ENCODE results near the gene TSR3. TPM values are rescaled to one million over a fixed set of nuclear protein-coding genes. Genes with fewer than 3 reads are reported as not detected.

TSR3 gene
- polyA plus RNA-seq, 1 of the 3 experiments (the other 2 are of a cell fraction): 87.3 TPM

DNA sequence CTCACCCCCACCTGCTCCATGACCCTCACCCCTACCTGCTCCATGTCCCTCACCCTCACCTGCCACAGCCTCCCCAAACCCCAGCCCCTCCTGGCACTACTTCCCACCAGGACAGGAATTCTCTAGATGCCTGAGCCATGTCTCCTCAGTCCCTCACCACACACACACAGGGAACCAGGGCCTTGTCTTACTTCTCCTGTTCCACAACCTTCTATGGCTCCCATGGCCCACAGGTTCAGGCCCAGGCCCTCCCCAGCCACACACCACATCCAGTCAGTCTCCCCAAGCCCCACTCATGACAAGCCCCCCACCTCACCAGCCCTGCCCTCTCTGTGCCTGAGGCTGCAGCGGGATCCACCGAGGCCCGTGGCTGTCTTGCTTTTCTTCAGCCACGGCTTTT is 45.3 kb downstream of the TSR3 start:
- H3K36me3 ChIP-seq (replicated peaks in 1 of 2; ENCODE audit: control insufficient read depth in 1 of 2, insufficient read depth in 2 of 2, low read length in 1 of 2): no peaks in the 10 kb centered on the region
- no peak overlapping the region for H3K4me3 ChIP-seq (ENCODE audit: low read depth in 2 of 2, low read length in 1 of 2)
- no peak overlapping the region for H3K4me2 ChIP-seq
- no peak overlapping the region for H3K9ac ChIP-seq
- peaks cover 15% of the 10 kb centered on the region for H4K20me1 ChIP-seq (ENCODE audit: insufficient read depth)
- ChIA-PET POLR2A (no interaction called here), CTCF (no interaction called here)
- no peak overlapping the region for H2AFZ ChIP-seq (ENCODE audit: low read depth)
- 86% methylated on average over 4 of the region's 4 CpGs for WGBS (ENCODE audit: low lambda C conversion rate)
- DNase-seq: no peak
- peaks cover 4% of the 10 kb centered on the region for H3F3A ChIP-seq (replicated peaks; ENCODE audit: insufficient read depth)
- peaks cover 15% of the 10 kb centered on the region for H3K79me2 ChIP-seq (ENCODE audit: insufficient read depth)
- no peaks in the 10 kb centered on the region for H3K9me2 ChIP-seq
- H3K9me3 ChIP-seq: no peaks in the 10 kb centered on the region
- TF ChIP-seq POLR2AphosphoS5 (IDR thresholded peaks at IDR 0.05; ENCODE audit: low read depth, low read length) (no peak), EP300 (IDR thresholded peaks at IDR 0.05; ENCODE audit: borderline replicate concordance in 1 of 2, low read depth in 1 of 2, low read length in 1 of 2) (no peak), RAD21 (IDR thresholded peaks at IDR 0.05; ENCODE audit: low read length) (no peak), MEF2A (IDR thresholded peaks at IDR 0.05; ENCODE audit: borderline replicate concordance, low read depth) (no peak), TEAD4 (IDR thresholded peaks at IDR 0.05; ENCODE audit: borderline replicate concordance, insufficient read depth) (no peak)
- TF ChIP-seq, protein P1, sequence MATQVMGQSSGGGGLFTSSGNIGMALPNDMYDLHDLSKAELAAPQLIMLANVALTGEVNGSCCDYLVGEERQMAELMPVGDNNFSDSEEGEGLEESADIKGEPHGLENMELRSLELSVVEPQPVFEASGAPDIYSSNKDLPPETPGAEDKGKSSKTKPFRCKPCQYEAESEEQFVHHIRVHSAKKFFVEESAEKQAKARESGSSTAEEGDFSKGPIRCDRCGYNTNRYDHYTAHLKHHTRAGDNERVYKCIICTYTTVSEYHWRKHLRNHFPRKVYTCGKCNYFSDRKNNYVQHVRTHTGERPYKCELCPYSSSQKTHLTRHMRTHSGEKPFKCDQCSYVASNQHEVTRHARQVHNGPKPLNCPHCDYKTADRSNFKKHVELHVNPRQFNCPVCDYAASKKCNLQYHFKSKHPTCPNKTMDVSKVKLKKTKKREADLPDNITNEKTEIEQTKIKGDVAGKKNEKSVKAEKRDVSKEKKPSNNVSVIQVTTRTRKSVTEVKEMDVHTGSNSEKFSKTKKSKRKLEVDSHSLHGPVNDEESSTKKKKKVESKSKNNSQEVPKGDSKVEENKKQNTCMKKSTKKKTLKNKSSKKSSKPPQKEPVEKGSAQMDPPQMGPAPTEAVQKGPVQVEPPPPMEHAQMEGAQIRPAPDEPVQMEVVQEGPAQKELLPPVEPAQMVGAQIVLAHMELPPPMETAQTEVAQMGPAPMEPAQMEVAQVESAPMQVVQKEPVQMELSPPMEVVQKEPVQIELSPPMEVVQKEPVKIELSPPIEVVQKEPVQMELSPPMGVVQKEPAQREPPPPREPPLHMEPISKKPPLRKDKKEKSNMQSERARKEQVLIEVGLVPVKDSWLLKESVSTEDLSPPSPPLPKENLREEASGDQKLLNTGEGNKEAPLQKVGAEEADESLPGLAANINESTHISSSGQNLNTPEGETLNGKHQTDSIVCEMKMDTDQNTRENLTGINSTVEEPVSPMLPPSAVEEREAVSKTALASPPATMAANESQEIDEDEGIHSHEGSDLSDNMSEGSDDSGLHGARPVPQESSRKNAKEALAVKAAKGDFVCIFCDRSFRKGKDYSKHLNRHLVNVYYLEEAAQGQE (IDR thresholded peaks at IDR 0.05; ENCODE audit: low read depth, low read length): no peak
- TF ChIP-seq, protein P2, sequence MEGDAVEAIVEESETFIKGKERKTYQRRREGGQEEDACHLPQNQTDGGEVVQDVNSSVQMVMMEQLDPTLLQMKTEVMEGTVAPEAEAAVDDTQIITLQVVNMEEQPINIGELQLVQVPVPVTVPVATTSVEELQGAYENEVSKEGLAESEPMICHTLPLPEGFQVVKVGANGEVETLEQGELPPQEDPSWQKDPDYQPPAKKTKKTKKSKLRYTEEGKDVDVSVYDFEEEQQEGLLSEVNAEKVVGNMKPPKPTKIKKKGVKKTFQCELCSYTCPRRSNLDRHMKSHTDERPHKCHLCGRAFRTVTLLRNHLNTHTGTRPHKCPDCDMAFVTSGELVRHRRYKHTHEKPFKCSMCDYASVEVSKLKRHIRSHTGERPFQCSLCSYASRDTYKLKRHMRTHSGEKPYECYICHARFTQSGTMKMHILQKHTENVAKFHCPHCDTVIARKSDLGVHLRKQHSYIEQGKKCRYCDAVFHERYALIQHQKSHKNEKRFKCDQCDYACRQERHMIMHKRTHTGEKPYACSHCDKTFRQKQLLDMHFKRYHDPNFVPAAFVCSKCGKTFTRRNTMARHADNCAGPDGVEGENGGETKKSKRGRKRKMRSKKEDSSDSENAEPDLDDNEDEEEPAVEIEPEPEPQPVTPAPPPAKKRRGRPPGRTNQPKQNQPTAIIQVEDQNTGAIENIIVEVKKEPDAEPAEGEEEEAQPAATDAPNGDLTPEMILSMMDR (IDR thresholded peaks at IDR 0.05): no peak
- TF ChIP-seq, protein P3, sequence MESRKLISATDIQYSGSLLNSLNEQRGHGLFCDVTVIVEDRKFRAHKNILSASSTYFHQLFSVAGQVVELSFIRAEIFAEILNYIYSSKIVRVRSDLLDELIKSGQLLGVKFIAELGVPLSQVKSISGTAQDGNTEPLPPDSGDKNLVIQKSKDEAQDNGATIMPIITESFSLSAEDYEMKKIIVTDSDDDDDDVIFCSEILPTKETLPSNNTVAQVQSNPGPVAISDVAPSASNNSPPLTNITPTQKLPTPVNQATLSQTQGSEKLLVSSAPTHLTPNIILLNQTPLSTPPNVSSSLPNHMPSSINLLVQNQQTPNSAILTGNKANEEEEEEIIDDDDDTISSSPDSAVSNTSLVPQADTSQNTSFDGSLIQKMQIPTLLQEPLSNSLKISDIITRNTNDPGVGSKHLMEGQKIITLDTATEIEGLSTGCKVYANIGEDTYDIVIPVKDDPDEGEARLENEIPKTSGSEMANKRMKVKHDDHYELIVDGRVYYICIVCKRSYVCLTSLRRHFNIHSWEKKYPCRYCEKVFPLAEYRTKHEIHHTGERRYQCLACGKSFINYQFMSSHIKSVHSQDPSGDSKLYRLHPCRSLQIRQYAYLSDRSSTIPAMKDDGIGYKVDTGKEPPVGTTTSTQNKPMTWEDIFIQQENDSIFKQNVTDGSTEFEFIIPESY (IDR thresholded peaks at IDR 0.05; ENCODE audit: borderline replicate concordance, low read depth): no peak
- peaks cover 1 to 12% of the 10 kb centered on the region in 2 experiments; a peak in 2 of 4 replicates for H3K4me1 ChIP-seq (ENCODE audit: control insufficient read depth in 1 of 2, insufficient read depth in 2 of 2, low read depth in 1 of 2, low read length in 1 of 2)
- no peak overlapping the region for H3K27ac ChIP-seq (ENCODE audit: low read depth in 2 of 2, low read length in 1 of 2)
- H3K27me3 ChIP-seq (ENCODE audit: insufficient read depth): no peaks in the 10 kb centered on the region

DNA sequence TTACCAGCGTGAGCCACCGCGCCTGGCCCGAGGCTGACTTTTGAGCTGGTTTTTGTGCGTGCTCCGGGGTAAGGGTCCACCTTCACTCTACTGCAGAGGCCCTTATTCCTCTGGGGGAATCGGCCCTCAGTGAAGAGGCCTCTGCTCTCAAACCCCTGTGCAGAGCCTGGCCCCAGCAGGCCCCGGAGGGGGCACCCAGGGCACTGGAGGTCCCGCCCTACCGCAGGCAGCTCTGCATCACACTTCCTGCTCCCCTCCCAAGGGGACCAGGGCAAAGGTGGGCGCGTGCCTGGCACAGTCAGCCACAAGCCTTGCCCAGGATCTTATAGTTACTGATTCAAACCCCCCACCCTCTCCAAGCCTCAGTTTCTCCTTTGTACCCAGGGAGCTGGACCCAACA is 45.9 kb downstream of the TSR3 start:
- H3K4me2 ChIP-seq: no peak overlapping the region
- H3K9me2 ChIP-seq: no peaks in the 10 kb centered on the region
- no peak overlapping the region for H3K27ac ChIP-seq (ENCODE audit: low read depth in 2 of 2, low read length in 1 of 2)
- ChIA-PET POLR2A (no interaction called here), CTCF (no interaction called here)
- H3K4me1 ChIP-seq (ENCODE audit: control insufficient read depth in 1 of 2, insufficient read depth in 2 of 2, low read depth in 1 of 2, low read length in 1 of 2): peaks cover 0 to 7% of the 10 kb centered on the region in 2 experiments; a peak in 1 of 4 replicates
- no peaks in the 10 kb centered on the region for H3K9me3 ChIP-seq
- H2AFZ ChIP-seq (ENCODE audit: low read depth): no peak overlapping the region
- no peak for DNase-seq
- H3K9ac ChIP-seq: no peak overlapping the region
- H3K36me3 ChIP-seq (replicated peaks in 1 of 2; ENCODE audit: control insufficient read depth in 1 of 2, insufficient read depth in 2 of 2, low read length in 1 of 2): no peaks in the 10 kb centered on the region
- H3K4me3 ChIP-seq (ENCODE audit: low read depth in 2 of 2, low read length in 1 of 2): no peak overlapping the region
- peaks cover 10% of the 10 kb centered on the region for H4K20me1 ChIP-seq (ENCODE audit: insufficient read depth)
- WGBS (ENCODE audit: low lambda C conversion rate): 81% methylated on average over 10 of the region's 12 CpGs
- no peaks in the 10 kb centered on the region for H3K27me3 ChIP-seq (ENCODE audit: insufficient read depth)
- peaks cover 10% of the 10 kb centered on the region for H3K79me2 ChIP-seq (ENCODE audit: insufficient read depth)
- TF ChIP-seq RFX5 (IDR thresholded peaks at IDR 0.05; ENCODE audit: low read length) (no peak), FOXJ3 (CRISPR knock-in tag; IDR thresholded peaks at IDR 0.05) (no peak), NRF1 (IDR thresholded peaks at IDR 0.05; ENCODE audit: low read depth, low read length) (no peak), FOXM1 (IDR thresholded peaks at IDR 0.05; ENCODE audit: low read depth) (no peak), MEF2A (IDR thresholded peaks at IDR 0.05; ENCODE audit: borderline replicate concordance, low read depth) (no peak), EZH2phosphoT487 (IDR thresholded peaks at IDR 0.05; ENCODE audit: borderline replicate concordance, low read depth) (no peak), GATA2 (CRISPR knock-in tag; IDR thresholded peaks at IDR 0.05) (no peak), CHD2 (IDR thresholded peaks at IDR 0.05; ENCODE audit: low read length, partially characterized antibody) (no peak), TEAD4 (IDR thresholded peaks at IDR 0.05; ENCODE audit: borderline replicate concordance, insufficient read depth) (no peak), ELF1 (IDR thresholded peaks at IDR 0.05) (no peak), RAD21 (IDR thresholded peaks at IDR 0.05; ENCODE audit: low read length) (no peak)
- TF ChIP-seq, protein P4, sequence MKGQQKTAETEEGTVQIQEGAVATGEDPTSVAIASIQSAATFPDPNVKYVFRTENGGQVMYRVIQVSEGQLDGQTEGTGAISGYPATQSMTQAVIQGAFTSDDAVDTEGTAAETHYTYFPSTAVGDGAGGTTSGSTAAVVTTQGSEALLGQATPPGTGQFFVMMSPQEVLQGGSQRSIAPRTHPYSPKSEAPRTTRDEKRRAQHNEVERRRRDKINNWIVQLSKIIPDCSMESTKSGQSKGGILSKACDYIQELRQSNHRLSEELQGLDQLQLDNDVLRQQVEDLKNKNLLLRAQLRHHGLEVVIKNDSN (IDR thresholded peaks at IDR 0.05; ENCODE audit: borderline replicate concordance, low read depth): no peak
- TF ChIP-seq, protein P5, sequence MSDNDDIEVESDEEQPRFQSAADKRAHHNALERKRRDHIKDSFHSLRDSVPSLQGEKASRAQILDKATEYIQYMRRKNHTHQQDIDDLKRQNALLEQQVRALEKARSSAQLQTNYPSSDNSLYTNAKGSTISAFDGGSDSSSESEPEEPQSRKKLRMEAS (IDR thresholded peaks at IDR 0.05; ENCODE audit: low read depth): no peak
- H3F3A ChIP-seq (replicated peaks; ENCODE audit: insufficient read depth): peaks cover 4% of the 10 kb centered on the region

Data from SK-N-SH (cell line).